Activated CD8-positive, alpha-beta T cell treated with anti-CD3 and anti-CD28 coated beads for 36 hours (primary cell): Measurements from ENCODE around the gene RUNX1. TPM values are rescaled to one million over a fixed set of nuclear protein-coding genes. Genes with fewer than 3 reads are reported as not detected.

Experiments
- ATAC-seq: fragments of 200-7000 bp; cut with Tn5 transposase; one replicate; pipeline ENCODE4 v1.10.0; 2021; ENCODE audit warnings: mild to moderate bottlenecking, moderate library complexity
- CTCF ChIA-PET: fragments of 350-600 bp; sonication (Branson Sonifier 250); formaldehyde crosslinking; loops from one replicate; lab custom pipeline; 2021; ENCODE audit warnings: antibody characterized with exemption; lab: Charles Lee
- POLR2A ChIA-PET: fragments of 350-600 bp; sonication (Branson Sonifier 250); formaldehyde crosslinking; loops from one replicate; lab custom pipeline; 2021; ENCODE audit warnings: antibody characterized with exemption; lab: Charles Lee
- DNase-seq: peaks from one replicate; pipeline ENCODE4 v3.0.0-alpha.2; 2020
- H3K27ac Mint-ChIP-seq: one replicate; pipeline ENCODE4 v1.8.0; 2021; ENCODE audit warnings: mild to moderate bottlenecking, mixed read lengths
- H3K27me3 Mint-ChIP-seq: one replicate; pipeline ENCODE4 v1.8.0; 2021; ENCODE audit warnings: mixed read lengths
- H3K36me3 Mint-ChIP-seq: one replicate; pipeline ENCODE4 v1.8.0; 2021; ENCODE audit warnings: low read depth, mixed read lengths
- H3K4me1 Mint-ChIP-seq: one replicate; pipeline ENCODE4 v1.8.0; 2021; ENCODE audit warnings: low read depth, mixed read lengths
- H3K4me3 Mint-ChIP-seq: one replicate; pipeline ENCODE4 v1.8.0; 2021; ENCODE audit warnings: mild to moderate bottlenecking, moderate library complexity, mixed read lengths
- H3K9me3 Mint-ChIP-seq: one replicate; pipeline ENCODE4 v1.8.0; 2021; ENCODE audit warnings: mixed read lengths
- CTCF ChIP-seq: fragments of 200-600 bp; IDR thresholded peaks from one replicate; pipeline ENCODE4 v1.8.0; 2022; ENCODE audit warnings: antibody characterized with exemption, mild to moderate bottlenecking
- intact Hi-C: fragments of 100-400 bp; cut with micrococcal nuclease; formaldehyde crosslinking; loops from one replicate; pipeline ENCODE4 v1.10.0; 2022
- total RNA-seq, 2 experiments: library from RNA; stranded (reverse); gene quantifications; one replicate each; pipeline ENCODE4 v1.2.3, GENCODE V29; 2021

Gene RUNX1
- total RNA-seq, 2 experiments from 2014 or later = 18.7 to 19.0 TPM

DNA sequence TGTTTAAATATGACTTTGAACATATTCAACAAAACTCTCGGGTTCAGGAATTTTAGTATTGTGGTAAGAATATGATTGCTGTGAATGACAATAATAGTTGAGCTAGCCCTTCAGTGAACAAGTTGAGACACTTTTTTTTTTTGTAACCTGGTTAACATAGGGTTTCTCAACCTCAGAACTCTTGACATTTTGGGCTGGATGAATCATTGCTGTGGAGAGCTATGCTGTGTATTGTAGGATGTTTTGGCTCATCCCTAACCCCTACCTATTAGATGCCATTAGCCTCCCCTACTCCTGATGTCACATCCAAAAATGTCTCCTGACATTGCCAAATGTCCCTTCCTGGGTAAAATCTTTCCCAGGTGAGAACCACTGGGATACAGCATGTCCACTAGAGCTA is 113.7 kb downstream of the RUNX1 start:
- DNase-seq (peak; percentile 46), ATAC-seq (peak; percentile 74)
- ChIA-PET POLR2A (interaction anchor here (0.6 to 6.6 kb wide), 16 partner anchors 8 to 112 kb away, joined by 3 to 53 read pairs (median 5); no protein-coding TSS in a partner anchor), CTCF (interaction anchor here (0.7 to 3.3 kb wide), 15 partner anchors 8 to 117 kb away, joined by 3 to 20 read pairs (median 5); partner anchors contain the start of gene RUNX1)
- H3K27me3 Mint-ChIP-seq = no peaks in the 10 kb centered on the region
- peak overlapping the region; percentile 69 for H3K4me3 Mint-ChIP-seq
- intact Hi-C loops = loop anchor here (2.0 kb wide), 2 partner anchors 47 kb away; no protein-coding TSS in a partner anchor
- H3K36me3 Mint-ChIP-seq = no peaks in the 10 kb centered on the region
- H3K27ac Mint-ChIP-seq = peak overlapping the region; percentile 98
- H3K9me3 Mint-ChIP-seq = no peaks in the 10 kb centered on the region
- H3K4me1 Mint-ChIP-seq = peaks cover 85% of the 10 kb centered on the region
- no peak for TF ChIP-seq CTCF

DNA sequence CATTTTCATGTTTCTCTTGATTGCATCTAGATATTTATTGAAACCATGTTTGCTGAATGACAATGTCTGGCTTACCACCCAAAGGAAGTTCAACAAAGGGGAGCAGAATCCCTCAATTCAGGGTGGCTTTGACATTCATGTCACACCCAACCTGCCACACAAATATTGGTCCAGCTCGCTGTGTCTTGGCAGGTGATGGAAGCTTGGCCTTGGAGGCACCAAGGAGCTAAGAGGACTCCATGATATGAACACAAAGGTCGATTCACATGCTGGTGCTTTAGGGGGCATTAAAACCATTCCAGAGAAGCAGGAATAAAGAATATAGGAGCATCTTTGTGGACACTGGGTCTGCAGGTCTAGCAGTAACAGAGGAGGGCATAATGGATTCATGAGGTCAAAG is 114.8 kb downstream of the RUNX1 start:
- CTCF ChIA-PET = interaction anchor here (1.1 to 3.3 kb wide), 13 partner anchors 8 to 117 kb away, joined by 3 to 20 read pairs (median 7); no protein-coding TSS in a partner anchor
- no peaks in the 10 kb centered on the region for H3K27me3 Mint-ChIP-seq

GRCh38 chr21:34933609-34934335 is 115.3 kb downstream of the RUNX1 start:
- intact Hi-C loops = loop anchor here (2.0 kb wide), 2 partner anchors 45 to 49 kb away; no protein-coding TSS in a partner anchor
- H3K36me3 Mint-ChIP-seq = no peaks in the 10 kb centered on the region
- H3K4me3 Mint-ChIP-seq = peak overlapping the region; percentile 75
- peak overlapping the region; percentile 98 for H3K27ac Mint-ChIP-seq
- ChIA-PET CTCF (interaction anchor here (1.0 to 3.3 kb wide), 11 partner anchors 9 to 118 kb away, joined by 3 to 20 read pairs (median 6); no protein-coding TSS in a partner anchor), POLR2A (interaction anchor here (0.7 to 6.6 kb wide), 15 partner anchors 9 to 114 kb away, joined by 3 to 53 read pairs (median 6); no protein-coding TSS in a partner anchor)
- H3K27me3 Mint-ChIP-seq = no peaks in the 10 kb centered on the region
- ATAC-seq (peak; percentile 84), DNase-seq (peak; percentile 49)
- no peaks in the 10 kb centered on the region for H3K9me3 Mint-ChIP-seq
- peaks cover 82% of the 10 kb centered on the region for H3K4me1 Mint-ChIP-seq
- TF ChIP-seq CTCF = no peak

More for the DNA sequence above, 114.8 kb downstream of the RUNX1 start:
- POLR2A ChIA-PET = interaction anchor here (0.6 to 6.6 kb wide), 14 partner anchors 8 to 113 kb away, joined by 3 to 53 read pairs (median 4); no protein-coding TSS in a partner anchor
- H3K9me3 Mint-ChIP-seq = no peaks in the 10 kb centered on the region
- peaks cover 82% of the 10 kb centered on the region for H3K4me1 Mint-ChIP-seq
- peak overlapping the region; percentile 98 for H3K27ac Mint-ChIP-seq
- no peak for TF ChIP-seq CTCF
- H3K4me3 Mint-ChIP-seq = peak overlapping the region; percentile 75
- intact Hi-C loops = loop anchor here (2.0 kb wide), 2 partner anchors 46 to 48 kb away; no protein-coding TSS in a partner anchor
- no peaks in the 10 kb centered on the region for H3K36me3 Mint-ChIP-seq
- no peak for ATAC-seq
- DNase-seq = no peak

DNA sequence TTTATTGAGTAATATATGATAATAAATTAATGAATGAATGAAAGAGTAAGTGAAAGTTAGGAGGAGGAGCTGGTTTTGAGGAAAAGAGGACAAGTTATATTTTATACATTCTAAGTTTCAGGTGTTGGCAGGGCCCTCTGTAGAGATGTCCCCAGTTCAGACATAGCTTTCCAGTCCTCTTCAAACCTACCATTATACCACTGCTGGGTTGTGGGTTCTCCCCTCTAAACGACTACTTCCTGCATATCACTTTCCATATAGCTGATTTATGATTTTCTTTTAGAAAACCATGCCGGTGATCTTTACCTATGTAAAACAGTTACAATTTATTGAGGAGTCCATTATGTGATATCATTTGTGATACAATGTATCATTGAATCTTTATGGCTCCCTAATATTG is 116.9 kb downstream of the RUNX1 start:
- no peak for TF ChIP-seq CTCF
- CTCF ChIA-PET = interaction anchor here (0.7 to 2.0 kb wide), 5 partner anchors 9 to 42 kb away, joined by 3 to 5 read pairs (median 4); no protein-coding TSS in a partner anchor
- Mint-ChIP-seq H3K4me1 (peaks cover 80% of the 10 kb centered on the region), H3K27me3 (no peaks in the 10 kb centered on the region), H3K4me3 (no peak overlapping the region), H3K36me3 (no peaks in the 10 kb centered on the region), H3K27ac (peak overlapping the region; percentile 98), H3K9me3 (no peaks in the 10 kb centered on the region)
- ATAC-seq (no peak), DNase-seq (peak; percentile 19)
- POLR2A ChIA-PET = interaction anchor here (0.6 to 6.6 kb wide), 12 partner anchors 17 to 119 kb away, joined by 3 to 53 read pairs (median 4); no protein-coding TSS in a partner anchor
- intact Hi-C loops = no loop called here
